ENCODE data around the gene USP21.

- TF ChIP-seq EZH2 (IDR thresholded peaks at IDR 0.05): no peak
- TF ChIP-seq POLR2AphosphoS5 (IDR thresholded peaks at IDR 0.05; ENCODE audit: borderline replicate concordance, low read depth, low read length): no peak
- no peak for TF ChIP-seq FOXP2 (optimal IDR thresholded peaks at IDR 0.05; ENCODE audit: control extremely low read depth, extremely low read length, insufficient read depth)
These were observed 7.6 kb downstream of the USP21 start for GRCh38 chr1:161166669-161167548.
